ENCODE results near the gene USP1. TPM values are rescaled to one million over a fixed set of nuclear protein-coding genes. Genes with fewer than 3 reads are reported as not detected.

The USP1 gene
- total RNA-seq, 1 experiment from 2014 or later, result 48.5 TPM

GRCh38 chr1:62426794-62427193, 10.1 kb upstream of the USP1 start:
- DNase-seq (ENCODE audit: low read depth), result no peak

- DNase-seq (ENCODE audit: low read depth), result no peak
Observed at GRCh38 chr1:62428351-62428750, 8.5 kb upstream of the USP1 start.

GRCh38 chr1:62429581-62429980, 7.3 kb upstream of the USP1 start:
- DNase-seq (ENCODE audit: low read depth), result no peak

- DNase-seq (ENCODE audit: low read depth), result peak; percentile 32
Observed at GRCh38 chr1:62433861-62434617, 2.8 kb upstream of the USP1 start.

- no peak for DNase-seq (ENCODE audit: low read depth)
Observed at GRCh38 chr1:62434618-62435001, 2.2 kb upstream of the USP1 start.

- no peak for DNase-seq (ENCODE audit: low read depth)
Observed at GRCh38 chr1:62435231-62436038, 1.4 kb upstream of the USP1 start.

- DNase-seq (ENCODE audit: low read depth), result no peak
Observed at GRCh38 chr1:62436039-62436465, 797 bp upstream of the USP1 start.

GRCh38 chr1:62437273-62437940, 558 bp downstream of the USP1 start:
- no peak for DNase-seq (ENCODE audit: low read depth)

GRCh38 chr1:62438163-62438562, 1.3 kb downstream of the USP1 start:
- DNase-seq (ENCODE audit: low read depth), result peak; percentile 6

- no peak for DNase-seq (ENCODE audit: low read depth)
Observed at GRCh38 chr1:62439652-62440371, 3.0 kb downstream of the USP1 start.

GRCh38 chr1:62444701-62445100, 7.9 kb downstream of the USP1 start:
- DNase-seq (ENCODE audit: low read depth), result no peak

- no peak for DNase-seq (ENCODE audit: low read depth)
Observed at GRCh38 chr1:62448221-62448933, 11.5 kb downstream of the USP1 start.

- no peak for DNase-seq (ENCODE audit: low read depth)
Observed at GRCh38 chr1:62450301-62450700, 13.5 kb downstream of the USP1 start.

GRCh38 chr1:62452951-62453350, 16.1 kb downstream of the USP1 start:
- peak; percentile 21 for DNase-seq (ENCODE audit: low read depth)

- no peak for DNase-seq (ENCODE audit: low read depth)
Observed at GRCh38 chr1:62457955-62458354, 21.1 kb downstream of the USP1 start.

- no peak for DNase-seq (ENCODE audit: low read depth)
Observed at GRCh38 chr1:62462370-62462769, 25.5 kb downstream of the USP1 start.

- no peak for DNase-seq (ENCODE audit: low read depth)
Observed at GRCh38 chr1:62467092-62467491, 30.2 kb downstream of the USP1 start.

- no peak for DNase-seq (ENCODE audit: low read depth)
Observed at GRCh38 chr1:62476525-62477219, 39.8 kb downstream of the USP1 start.

GRCh38 chr1:62481681-62482080, 44.8 kb downstream of the USP1 start:
- DNase-seq (ENCODE audit: low read depth), result no peak

- no peak for DNase-seq (ENCODE audit: low read depth)
Observed at GRCh38 chr1:62484824-62485468, 48.1 kb downstream of the USP1 start.
